Effector memory CD4-positive, alpha-beta T cell (primary cell): ENCODE results near the gene APEH.

ENCODE experiments used
- DNase-seq, 3 donors: peaks; one replicate each; pipeline ENCODE4 v3.0.0-alpha.2; 2020
- H3K27ac ChIP-seq: 2 replicates; pipeline ENCODE4 v1.7.0; 2013; ENCODE audit warnings: mild to moderate bottlenecking, low read length, moderate library complexity; ENCODE audit not compliant: insufficient read depth, poor library complexity, severe bottlenecking
- H3K27me3 ChIP-seq: replicated peaks from 2 replicates; pipeline ENCODE4 v1.7.0; 2013; ENCODE audit warnings: mild to moderate bottlenecking, low read length; ENCODE audit not compliant: insufficient read depth, control insufficient read depth, poor library complexity, severe bottlenecking
- H3K36me3 ChIP-seq: 2 replicates; pipeline ENCODE4 v1.7.0; 2013; ENCODE audit warnings: mild to moderate bottlenecking, low read length, moderate library complexity; ENCODE audit not compliant: control insufficient read depth, insufficient read depth
- H3K4me1 ChIP-seq: 2 replicates; pipeline ENCODE4 v1.7.0; 2013; ENCODE audit warnings: low read length, mild to moderate bottlenecking; ENCODE audit not compliant: control insufficient read depth, insufficient read depth, poor library complexity, severe bottlenecking
- H3K4me3 ChIP-seq: 2 replicates; pipeline ENCODE4 v1.7.0; 2013; ENCODE audit warnings: low read length, low read depth, mild to moderate bottlenecking; ENCODE audit not compliant: insufficient read depth, poor library complexity, severe bottlenecking
- H3K9me3 ChIP-seq: 2 replicates; pipeline ENCODE4 v1.7.0; 2013; ENCODE audit warnings: mild to moderate bottlenecking, low read length, moderate library complexity; ENCODE audit not compliant: control insufficient read depth

APEH gene

GRCh38 chr3:49649576-49649975 lies 24.6 kb upstream of the APEH start:
- Histone ChIP-seq H3K27me3 (no peaks in the 10 kb centered on the region), H3K27ac (no peak overlapping the region), H3K36me3 (no peaks in the 10 kb centered on the region), H3K9me3 (no peaks in the 10 kb centered on the region), H3K4me3 (no peak overlapping the region), H3K4me1 (no peaks in the 10 kb centered on the region)
- no peak for DNase-seq

GRCh38 chr3:49650177-49650576 lies 24.0 kb upstream of the APEH start:
- no peaks in the 10 kb centered on the region for H3K4me1 ChIP-seq
- H3K4me3 ChIP-seq, result no peak overlapping the region
- H3K27me3 ChIP-seq, result no peaks in the 10 kb centered on the region
- no peaks in the 10 kb centered on the region for H3K9me3 ChIP-seq
- no peak for DNase-seq
- H3K27ac ChIP-seq, result no peak overlapping the region
- no peaks in the 10 kb centered on the region for H3K36me3 ChIP-seq

- no peak for DNase-seq
- Histone ChIP-seq H3K27me3 (no peaks in the 10 kb centered on the region), H3K9me3 (no peaks in the 10 kb centered on the region), H3K4me1 (no peaks in the 10 kb centered on the region), H3K4me3 (no peak overlapping the region), H3K27ac (no peak overlapping the region), H3K36me3 (no peaks in the 10 kb centered on the region)
Measured at GRCh38 chr3:49650637-49651036, 23.5 kb upstream of the APEH start.

- no peaks in the 10 kb centered on the region for H3K9me3 ChIP-seq
- H3K4me1 ChIP-seq, result no peaks in the 10 kb centered on the region
- no peak for DNase-seq
- H3K27me3 ChIP-seq, result no peaks in the 10 kb centered on the region
- no peak overlapping the region for H3K27ac ChIP-seq
- no peak overlapping the region for H3K4me3 ChIP-seq
- H3K36me3 ChIP-seq, result no peaks in the 10 kb centered on the region
Measured at GRCh38 chr3:49652218-49652902, 21.8 kb upstream of the APEH start.

- H3K4me3 ChIP-seq, result no peak overlapping the region
- no peaks in the 10 kb centered on the region for H3K4me1 ChIP-seq
- H3K27ac ChIP-seq, result no peak overlapping the region
- H3K36me3 ChIP-seq, result no peaks in the 10 kb centered on the region
- no peak for DNase-seq
- no peaks in the 10 kb centered on the region for H3K27me3 ChIP-seq
- no peaks in the 10 kb centered on the region for H3K9me3 ChIP-seq
Measured at GRCh38 chr3:49652903-49653415, 21.2 kb upstream of the APEH start.

GRCh38 chr3:49653621-49654020 lies 20.5 kb upstream of the APEH start:
- Histone ChIP-seq H3K27ac (no peak overlapping the region), H3K4me1 (no peaks in the 10 kb centered on the region), H3K9me3 (no peaks in the 10 kb centered on the region), H3K27me3 (no peaks in the 10 kb centered on the region), H3K36me3 (no peaks in the 10 kb centered on the region), H3K4me3 (no peak overlapping the region)
- DNase-seq, result no peak

- DNase-seq, result no peak
- no peaks in the 10 kb centered on the region for H3K27me3 ChIP-seq
- H3K9me3 ChIP-seq, result no peaks in the 10 kb centered on the region
- no peaks in the 10 kb centered on the region for H3K4me1 ChIP-seq
- H3K4me3 ChIP-seq, result no peak overlapping the region
- no peak overlapping the region for H3K27ac ChIP-seq
- no peaks in the 10 kb centered on the region for H3K36me3 ChIP-seq
Measured at GRCh38 chr3:49654176-49654825, 19.9 kb upstream of the APEH start.

GRCh38 chr3:49654955-49655556 lies 19.1 kb upstream of the APEH start:
- DNase-seq, result no peak
- Histone ChIP-seq H3K4me1 (no peaks in the 10 kb centered on the region), H3K27me3 (no peaks in the 10 kb centered on the region), H3K36me3 (no peaks in the 10 kb centered on the region), H3K27ac (no peak overlapping the region), H3K4me3 (no peak overlapping the region), H3K9me3 (no peaks in the 10 kb centered on the region)

GRCh38 chr3:49655731-49656285 lies 18.3 kb upstream of the APEH start:
- Histone ChIP-seq H3K4me1 (no peaks in the 10 kb centered on the region), H3K36me3 (no peaks in the 10 kb centered on the region), H3K4me3 (no peak overlapping the region), H3K9me3 (no peaks in the 10 kb centered on the region), H3K27me3 (no peaks in the 10 kb centered on the region), H3K27ac (no peak overlapping the region)
- no peak for DNase-seq
